GM18499 (cell line): ENCODE data around the gene VDAC1.
"Not testable (repeated sequence)": the region's sequence is repeated elsewhere in the genome, so short reads cannot be mapped to it uniquely, and the experiment has no call there.

Experiments used
- ATAC-seq: cut with Tn5 transposase; IDR thresholded peaks from one replicate; pipeline ENCODE4 v1.9.1; 2021; ENCODE audit warnings: moderate number of reproducible peaks; ENCODE audit not compliant: insufficient read depth, unreplicated experiment

VDAC1 gene

DNA sequence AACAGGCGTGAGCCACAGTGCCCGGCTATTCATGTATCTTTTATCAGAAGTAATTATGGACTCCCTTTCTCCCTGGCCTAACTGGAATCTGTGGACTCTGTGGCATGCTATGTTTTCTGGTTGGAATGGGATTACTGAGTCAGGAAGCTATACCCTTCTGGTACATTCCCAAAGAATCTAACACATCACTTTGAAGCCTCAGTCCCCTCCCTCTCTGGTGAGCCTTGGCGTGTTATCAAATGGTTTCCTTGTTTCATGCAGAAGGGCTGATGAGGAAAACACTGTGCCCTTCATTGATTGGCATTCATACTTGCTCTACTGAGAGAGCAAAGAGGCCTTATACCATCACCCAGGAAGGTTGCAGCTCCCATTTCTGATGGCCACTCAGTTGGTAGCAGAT, 59.2 kb downstream of the VDAC1 start:
- ATAC-seq, result no peak

DNA sequence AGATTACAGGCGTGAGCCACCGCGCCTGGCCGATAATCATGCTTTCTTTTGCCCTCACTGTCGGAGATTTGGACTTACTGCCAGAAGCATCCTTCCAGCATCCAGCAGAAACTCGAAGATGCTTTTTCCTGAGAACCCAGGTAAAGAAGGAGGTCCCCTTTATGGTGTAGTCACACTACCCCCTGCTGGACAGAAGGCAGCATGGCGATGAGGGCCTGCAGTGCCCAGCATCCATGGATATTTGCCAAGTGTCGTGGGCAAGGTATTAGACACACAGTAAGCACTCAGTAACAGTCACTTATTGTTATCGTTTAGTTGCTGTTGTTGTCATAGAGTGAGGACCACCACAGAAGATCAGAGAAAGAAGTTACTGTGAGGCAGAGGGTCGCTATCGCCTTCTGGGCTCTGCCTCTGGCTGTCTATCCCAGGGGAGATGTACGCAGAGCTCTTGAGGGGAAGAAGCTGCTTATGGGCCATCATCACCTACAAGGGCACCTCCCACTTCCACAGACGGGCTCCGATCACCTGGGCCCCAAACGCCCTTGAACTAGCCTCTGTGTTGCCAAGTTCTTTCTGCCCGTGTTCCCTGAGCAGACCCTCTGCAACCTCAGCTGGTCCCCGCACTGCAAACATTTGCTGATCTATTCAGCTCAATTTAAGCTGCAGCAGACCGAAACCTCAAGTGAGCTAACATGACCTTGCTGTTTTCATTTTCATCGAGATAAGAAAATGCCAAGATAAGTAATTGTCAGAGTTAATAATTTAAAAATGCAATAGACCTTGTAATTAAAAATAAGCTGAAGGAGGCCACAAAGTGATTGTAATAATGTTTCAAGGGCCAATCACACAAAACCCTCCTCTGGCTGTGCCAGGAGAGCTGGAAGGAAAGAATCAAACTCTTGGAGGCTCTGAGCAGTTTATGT, 60.3 kb downstream of the VDAC1 start:
- no peak for ATAC-seq

DNA sequence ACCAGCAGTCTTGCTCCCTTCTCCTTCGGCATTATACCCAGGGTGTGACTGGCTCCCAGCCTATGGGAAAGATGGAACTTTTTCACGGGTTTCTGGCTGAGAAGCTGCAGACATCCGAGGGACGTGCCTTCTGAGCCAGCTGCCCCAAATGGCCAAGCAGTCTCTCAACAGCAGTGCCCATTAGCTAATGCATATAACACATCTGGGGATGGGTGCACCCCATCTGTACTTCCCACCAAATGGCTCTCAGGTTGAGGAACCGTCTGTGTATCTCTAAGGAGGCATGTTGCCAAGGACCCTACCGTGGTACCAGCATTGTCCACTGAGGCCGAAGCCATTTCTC, 61.3 kb downstream of the VDAC1 start:
- no peak for ATAC-seq

DNA sequence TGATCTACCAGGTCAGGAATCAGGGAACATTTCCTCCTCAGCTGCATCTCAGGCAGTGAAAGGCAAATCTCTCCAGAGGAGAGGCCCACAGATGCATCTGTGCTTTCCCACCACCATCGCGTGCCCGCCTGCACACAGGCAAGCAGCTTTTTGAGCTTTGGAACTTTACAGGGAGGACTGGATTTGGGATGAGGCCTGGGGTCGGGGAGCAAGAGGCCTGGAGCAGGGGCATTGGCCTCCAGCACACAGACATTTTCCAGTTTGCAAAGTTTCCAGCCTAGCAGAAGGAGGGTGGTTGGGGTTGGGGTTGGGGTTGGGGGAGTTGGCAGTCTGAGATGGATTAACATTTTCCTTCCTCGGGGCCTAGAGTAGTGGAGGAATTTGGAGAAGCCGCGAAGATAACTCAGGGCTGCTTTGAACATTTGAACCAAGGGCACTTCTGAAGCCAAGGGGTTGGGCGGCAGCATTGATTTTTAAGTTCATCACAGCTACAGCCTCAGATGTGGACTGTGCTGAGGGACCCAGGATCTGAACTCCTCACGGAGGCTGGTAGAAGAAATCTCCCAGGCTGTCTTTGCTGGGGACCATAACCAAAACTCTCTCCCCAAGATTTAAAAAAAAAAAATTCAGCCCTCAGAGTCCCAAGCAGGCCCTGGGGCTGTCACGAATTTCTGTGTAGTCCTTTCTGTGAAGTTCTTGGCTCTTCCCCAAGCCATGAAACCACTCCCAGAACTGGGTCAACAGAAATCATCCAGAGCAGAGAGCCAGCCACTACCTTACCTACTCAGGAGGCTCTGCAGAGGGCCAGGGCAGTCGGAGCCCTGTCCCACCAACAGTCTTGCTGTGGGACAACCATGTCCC, 61.9 kb downstream of the VDAC1 start:
- no peak for ATAC-seq

DNA sequence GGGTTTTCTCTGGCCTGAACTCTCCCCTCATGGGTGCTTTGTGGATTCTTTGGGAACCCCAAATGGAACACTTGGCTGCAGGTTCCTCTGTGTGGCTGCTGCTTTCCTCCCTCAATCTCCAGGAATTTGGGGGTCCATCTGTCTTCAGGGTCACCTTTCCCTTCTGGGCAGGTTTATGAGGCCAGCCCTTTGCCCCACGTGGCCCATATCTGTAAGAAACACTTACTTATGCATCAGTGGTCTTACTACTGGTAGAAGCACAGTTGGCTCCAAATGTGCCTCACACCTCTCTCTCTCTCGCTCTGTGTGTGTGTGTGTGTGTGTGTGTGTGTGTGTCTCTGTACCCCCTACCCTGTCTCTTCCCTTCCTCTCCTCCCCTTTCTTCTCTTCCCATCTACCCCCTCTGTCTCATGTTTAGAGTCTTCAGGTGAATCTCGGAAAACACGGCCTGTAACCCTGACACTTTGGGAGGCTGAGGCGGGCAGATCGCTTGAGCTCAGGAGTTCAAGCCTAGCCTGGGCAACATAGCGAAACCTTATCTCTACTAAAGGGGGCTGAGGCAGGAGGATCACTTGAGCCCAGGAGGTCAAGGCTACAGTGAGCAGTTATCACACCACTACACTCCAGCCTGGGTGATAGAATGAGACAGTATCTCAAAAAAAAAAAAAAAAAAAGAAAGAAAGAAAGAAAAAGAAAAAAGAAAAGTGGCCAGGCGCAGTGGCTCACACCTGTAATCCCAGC, 63.1 kb downstream of the VDAC1 start:
- ATAC-seq, result no peak

DNA sequence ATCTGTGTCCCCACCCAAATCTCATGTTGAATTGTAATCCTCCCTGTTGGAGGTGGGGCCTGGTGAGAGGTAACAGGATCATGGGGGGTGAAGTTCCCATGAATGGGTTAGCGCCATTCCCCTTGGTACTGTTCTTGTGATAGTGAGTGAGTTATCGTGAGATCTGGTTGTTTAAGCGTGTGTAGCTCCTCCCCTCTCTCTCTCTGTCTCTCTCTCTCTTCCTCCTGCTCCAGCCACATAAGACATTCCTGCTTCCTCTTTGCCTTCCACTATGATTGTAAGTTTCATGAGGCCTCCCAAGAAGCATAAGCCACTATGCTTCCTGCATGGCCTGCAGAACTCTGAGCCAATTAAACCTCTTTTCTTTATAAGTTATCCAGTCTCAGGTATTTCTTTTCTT, 65.1 kb downstream of the VDAC1 start:
- ATAC-seq, result no peak

DNA sequence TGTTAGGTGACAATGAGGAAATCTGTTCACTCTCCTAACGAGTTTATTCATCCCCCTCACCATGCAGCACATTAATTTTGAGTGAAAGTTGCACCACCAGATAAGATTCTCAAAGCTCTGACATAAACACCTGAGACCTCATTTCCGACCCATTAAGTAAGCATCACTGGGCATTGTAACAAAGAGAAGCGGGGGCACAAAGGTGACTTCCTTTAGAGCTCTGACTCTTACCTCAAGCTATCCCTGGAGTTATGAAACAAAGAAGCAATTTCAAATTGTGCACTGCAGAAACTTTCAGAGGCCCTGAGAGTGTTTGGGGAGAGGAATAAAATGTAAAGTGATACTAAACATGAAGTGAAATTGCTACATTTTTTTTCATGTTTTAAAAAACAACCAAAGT, 65.8 kb downstream of the VDAC1 start:
- no peak for ATAC-seq

DNA sequence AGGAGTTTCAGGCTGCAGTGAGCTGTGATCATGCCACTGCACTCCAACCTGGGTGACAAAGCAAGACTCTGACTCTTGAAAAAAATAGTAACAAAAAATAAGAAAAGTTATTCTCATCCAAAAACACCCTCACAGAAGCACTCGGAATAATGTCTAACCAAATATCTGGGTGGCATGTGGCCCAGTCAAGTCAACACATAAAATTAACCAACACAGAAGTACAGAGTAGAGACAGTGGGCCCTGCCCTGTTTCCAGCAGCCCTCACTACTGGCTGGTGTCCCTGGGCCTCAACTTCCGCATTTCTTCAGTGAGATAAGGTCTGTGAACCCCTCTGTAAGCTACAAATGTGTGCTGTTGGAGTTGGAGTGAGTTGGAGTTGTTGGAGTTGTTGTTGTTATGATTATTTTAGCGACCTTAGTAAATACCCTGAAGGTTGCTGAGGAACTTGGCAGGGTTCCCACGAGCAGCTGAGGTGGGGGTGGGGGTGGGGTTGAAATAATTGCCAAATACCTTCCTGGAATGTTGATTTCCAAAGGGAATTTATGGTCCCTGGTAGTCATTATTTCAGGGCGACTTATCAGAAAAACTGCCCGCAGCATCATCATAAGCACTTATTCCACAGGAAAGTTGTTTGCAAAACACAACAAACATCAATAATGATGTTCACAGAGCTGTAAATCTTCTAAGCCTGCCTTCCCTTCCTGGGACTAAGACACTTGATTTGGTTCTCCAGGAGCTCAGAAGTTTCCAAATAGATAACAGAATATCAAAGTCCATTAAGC, 66.5 kb downstream of the VDAC1 start:
- ATAC-seq, result no peak

DNA sequence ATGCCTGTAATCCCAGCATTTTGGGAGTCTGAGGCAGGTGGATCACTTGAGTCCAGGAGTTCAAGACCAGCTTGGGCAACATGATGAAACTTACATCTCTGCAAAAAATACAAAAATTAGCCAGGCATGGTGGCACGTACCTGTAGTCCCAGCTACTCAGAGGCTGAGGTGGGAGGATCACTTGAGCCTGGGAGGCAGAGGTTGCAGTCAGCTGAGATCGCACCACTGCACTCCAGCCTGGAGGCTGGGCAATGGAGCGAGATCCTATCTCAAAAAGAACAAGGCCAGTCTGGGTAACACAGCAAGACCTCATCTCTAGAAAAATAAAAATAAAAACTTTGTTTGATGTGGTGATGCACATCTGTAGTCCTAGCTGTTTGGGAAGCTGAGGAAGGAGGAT, 67.1 kb downstream of the VDAC1 start:
- ATAC-seq, result not testable (repeated sequence)

DNA sequence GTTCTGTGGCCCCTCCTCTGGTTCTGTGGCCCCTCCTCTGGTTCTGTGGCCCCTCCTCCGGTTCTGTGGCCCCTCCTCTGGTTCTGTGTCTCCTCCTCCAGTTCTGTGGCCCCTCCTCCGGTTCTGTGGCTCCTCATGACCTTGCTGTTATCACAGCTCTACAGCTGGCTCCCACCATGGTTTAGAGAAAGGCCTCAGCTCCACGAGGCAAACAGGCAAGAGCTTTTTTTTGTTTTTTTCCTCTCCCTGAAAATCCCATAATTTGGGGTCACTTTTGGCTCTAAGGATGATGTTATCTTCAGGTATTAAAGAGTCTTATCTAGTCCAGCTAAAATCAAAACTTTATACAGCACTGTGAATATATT, 68.1 kb downstream of the VDAC1 start:
- ATAC-seq, result no peak

DNA sequence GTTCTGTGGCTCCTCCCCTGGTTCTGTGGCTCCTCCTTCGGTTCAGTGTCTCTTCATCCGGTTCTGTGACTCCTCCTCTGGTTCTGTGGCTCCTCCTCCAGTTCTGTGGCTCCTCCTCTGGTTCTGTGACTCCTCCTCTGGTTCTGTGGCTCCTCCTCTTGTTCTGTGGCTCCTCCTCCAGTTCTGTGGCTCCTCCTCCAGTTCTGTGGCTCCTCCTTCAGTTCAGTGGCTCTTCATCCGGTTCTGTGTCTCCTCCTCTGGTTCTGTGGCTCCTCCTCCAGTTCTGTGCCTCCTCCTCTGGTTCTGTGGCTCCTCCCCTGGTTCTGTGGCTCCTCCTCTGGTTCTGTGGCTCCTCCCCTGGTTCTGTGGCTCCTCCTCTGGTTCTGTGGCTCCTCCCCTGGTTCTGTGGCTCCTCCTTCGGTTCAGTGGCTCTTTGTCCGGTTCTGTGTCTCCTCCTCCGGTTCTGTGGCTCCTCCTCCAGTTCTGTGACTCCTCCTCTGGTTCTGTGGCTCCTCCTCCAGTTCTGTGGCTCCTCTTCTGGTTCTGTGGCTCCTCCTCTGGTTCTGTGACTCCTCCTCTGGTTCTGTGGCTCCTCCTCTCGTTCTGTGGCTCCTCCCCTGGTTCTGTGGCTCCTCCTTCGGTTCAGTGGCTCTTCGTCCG, 68.7 kb downstream of the VDAC1 start:
- ATAC-seq, result not testable (repeated sequence)

DNA sequence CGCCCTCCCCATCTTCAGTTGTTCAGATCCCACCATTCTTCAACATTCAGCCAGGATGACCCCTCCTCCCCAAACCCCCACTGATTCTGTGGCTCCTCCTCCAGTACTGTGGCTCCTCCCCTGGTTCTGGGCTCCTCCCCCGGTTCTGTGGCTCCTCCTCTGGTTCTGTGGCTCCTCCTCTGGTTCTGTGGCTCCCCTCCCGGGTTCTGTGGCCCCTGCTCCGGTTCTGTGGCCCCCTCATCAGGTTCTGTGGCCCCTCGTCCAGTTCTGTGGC, 69.2 kb downstream of the VDAC1 start:
- no peak for ATAC-seq

DNA sequence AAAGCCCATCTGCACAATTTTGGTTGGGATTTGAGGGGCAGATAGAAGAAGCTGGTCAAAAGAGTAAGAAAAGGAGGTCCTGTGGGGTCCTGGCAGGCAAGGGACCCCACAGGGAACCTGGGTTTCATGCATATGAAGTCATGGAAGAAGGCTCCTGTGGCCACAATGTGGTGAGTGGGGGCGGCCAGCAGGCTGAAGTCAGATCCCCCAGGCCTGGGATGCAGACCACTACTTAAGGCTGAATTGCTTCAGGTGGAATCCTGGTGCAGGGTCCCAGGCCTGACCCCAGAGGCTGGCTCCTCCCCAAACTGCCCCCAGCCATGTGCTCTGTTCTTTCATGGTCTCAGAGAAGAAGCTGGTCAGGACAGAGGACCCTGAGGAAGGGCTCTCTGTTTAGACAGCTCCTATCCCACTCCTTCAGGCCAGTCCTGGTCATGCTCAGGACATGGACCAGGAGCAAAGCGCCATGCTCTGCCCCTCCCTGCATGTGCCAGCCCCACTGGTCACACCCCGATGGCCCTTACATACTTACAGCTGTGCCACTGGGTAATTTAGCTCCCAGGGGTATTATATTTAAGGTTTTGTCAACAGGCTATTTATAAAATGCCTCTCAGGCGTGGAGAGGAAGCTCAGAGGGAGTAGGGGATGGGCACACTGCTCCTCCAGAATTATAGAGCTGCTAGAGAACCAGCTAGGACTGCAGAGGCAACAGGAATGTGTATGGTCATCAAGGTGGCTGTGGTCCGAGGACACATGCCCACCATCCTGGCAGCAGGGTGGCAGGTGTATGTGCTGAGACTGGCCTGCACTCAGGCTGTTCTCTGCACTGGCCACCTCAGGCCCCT, 69.7 kb downstream of the VDAC1 start:
- no peak for ATAC-seq

DNA sequence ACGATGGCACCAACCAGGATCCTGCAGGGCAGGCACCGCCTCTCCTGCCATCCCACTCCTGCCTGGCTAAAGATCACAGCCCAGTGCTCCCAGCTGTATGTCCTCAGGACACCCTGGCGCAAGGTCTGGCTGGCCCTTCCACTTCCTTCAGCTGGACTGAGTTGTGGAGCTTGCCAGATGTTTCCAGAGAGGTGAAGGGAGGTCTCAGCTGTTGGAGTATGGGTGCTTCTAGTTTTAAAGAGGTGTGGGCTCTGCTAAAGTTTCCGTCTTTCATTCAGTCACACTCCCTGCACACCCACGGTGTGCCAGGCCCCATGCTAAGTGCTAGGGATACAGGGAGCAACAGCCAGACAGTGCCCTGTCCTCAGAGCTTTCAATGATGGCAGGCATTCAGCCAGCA, 70.5 kb downstream of the VDAC1 start:
- ATAC-seq, result no peak

DNA sequence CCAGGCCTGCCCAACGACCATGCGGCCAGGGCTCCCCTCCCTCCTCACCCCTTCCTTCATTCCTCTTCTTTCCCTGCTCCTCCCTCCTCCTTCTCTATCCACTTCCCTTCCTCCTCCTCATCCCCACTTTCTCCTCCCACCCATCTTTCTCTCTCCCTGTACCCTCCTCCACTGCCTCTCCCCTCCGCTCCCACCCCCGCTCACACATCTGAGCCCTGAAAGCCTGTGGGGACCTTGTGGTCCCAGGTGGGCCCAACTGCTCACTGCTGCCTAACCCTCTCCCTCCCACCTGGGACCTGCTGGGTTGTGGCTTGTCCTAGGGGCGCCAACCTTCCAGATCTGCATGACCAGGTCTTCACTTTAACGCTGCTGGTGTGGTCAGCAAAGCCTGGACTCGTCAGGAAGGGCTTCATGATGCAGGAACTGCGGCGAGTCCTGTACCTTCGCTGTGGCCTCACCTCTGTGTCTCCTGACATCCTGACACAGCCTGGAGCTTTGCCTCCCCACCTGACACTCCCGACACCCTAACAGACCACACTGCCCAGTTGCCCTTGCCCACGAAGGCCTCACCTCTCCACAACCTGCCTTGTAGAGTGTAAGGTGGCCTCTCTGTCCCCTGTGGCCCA, 71.0 kb downstream of the VDAC1 start:
- ATAC-seq, result no peak

DNA sequence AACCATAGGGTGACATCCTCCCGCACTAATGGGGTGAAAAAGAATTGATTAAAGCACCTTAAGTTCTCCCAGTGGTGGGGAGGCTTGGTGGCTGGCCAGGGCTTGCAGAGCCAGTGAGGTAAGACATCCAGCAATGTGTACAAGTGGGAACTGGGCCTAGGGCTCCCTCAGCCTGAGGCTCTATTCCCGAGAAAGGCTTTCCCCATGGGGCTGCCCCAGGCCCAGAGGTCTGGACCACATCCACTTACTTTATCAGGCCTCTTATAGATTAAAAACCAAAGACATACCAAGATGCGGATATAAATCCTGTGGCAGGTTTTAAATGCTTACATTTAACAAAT, 71.6 kb downstream of the VDAC1 start:
- ATAC-seq, result no peak

DNA sequence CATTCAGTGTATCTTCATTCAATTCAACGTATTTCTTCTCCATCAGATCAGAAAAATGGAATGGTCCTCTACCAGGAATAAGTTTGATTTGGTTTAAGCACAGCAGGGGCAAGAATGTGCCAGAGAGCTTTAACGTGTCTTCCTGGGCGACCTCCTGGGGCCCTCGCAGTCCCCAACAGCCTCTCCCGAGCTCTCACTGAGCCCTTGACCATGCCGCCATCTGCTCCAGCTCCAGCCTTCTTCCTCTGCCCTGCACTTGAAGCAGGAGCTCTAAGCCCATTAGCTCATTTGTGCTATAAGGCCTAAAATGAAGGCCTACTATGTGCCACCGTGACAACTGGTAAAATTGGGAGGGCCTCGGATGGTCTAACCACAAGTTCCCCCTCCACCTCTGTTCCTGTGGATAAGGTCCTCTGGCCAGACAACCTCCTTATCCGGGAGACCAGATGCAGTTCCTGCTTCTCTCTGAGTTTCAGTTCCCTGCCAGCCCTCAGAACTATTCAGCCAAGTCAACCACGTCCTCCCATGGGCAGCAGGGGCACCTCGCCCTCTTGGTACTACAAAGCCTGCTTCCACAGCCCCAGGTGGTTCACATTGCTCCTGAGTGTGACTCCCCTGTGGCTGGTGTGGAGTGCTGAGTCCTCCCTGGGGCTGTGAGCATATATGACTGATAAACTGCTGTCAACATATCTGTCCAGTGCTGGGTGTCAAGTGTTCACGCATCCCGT, 72.2 kb downstream of the VDAC1 start:
- no peak for ATAC-seq

DNA sequence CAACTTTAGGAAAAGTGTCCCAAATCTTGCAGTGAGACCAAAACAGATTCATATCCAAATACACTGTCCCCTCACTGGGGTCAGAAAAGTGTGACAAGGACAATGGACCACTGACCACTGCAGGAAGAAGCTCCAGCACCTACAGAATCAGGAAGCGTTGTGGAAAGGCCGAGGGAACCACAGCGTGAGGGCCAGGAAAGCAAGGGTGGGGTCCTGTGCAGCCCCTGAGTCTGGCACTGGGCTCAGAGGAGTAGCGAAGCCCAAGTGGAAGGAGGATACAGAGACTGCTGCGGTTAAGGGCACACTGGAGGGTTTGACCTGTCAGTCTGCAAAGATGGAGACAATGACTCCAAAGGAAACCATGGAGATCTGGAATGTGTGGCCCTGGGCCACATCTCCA, 73.2 kb downstream of the VDAC1 start:
- ATAC-seq, result no peak
